A673 (cell line): ENCODE measurements around the gene AQP12A. TPM values are rescaled to one million over a fixed set of nuclear protein-coding genes. Genes with fewer than 3 reads are reported as not detected.
"Not testable (repeated sequence)": the region's sequence is repeated elsewhere in the genome, so short reads cannot be mapped to it uniquely, and the experiment has no call there.

ENCODE experiments used
- BruUV-seq: library from RNA; stranded (reverse); fragments of 400-500 nt; replicated peaks from 2 replicates; lab custom pipeline; 2021; lab: Mats Ljungman, UMichigan
- CTCF ChIA-PET: fragments of 300-600 bp; sonication (Branson Sonifier 250); formaldehyde crosslinking; loops from one replicate; lab custom pipeline; 2022; ENCODE audit warnings: antibody characterized with exemption; lab: Charles Lee
- POLR2A ChIA-PET: fragments of 300-600 bp; sonication (Branson Sonifier 250); formaldehyde crosslinking; loops from one replicate; lab custom pipeline; 2022; ENCODE audit warnings: antibody characterized with exemption; ENCODE audit not compliant: low non-redundant PET; lab: Charles Lee
- DNase-seq: peaks from one replicate; pipeline ENCODE4 v3.0.0-alpha.2; 2015; ENCODE audit warnings: low spot score
- H3K27ac ChIP-seq: fragments of 200-600 bp; sonication (generic); 2 replicates; pipeline ENCODE4 v1.5.1; 2016; ENCODE audit warnings: mixed run types, low read depth, mild to moderate bottlenecking, mixed read lengths, antibody characterized with exemption, low read length; ENCODE audit not compliant: poor library complexity, severe bottlenecking
- H3K27me3 ChIP-seq: fragments of 200-600 bp; sonication (generic); replicated peaks from 2 replicates; pipeline ENCODE4 v1.6.1; 2017; ENCODE audit warnings: mixed run types, low read depth, mild to moderate bottlenecking, mixed read lengths, antibody characterized with exemption, low read length; ENCODE audit not compliant: insufficient read depth, poor library complexity
- H3K36me3 ChIP-seq: fragments of 200-600 bp; sonication (generic); 2 replicates; pipeline ENCODE4 v1.6.1; 2016; ENCODE audit warnings: mixed run types, mild to moderate bottlenecking, mixed read lengths, antibody characterized with exemption, low read length; ENCODE audit not compliant: insufficient read depth, poor library complexity, severe bottlenecking
- H3K4me1 ChIP-seq: fragments of 200-600 bp; sonication (generic); 2 replicates; pipeline ENCODE4 v1.6.1; 2017; ENCODE audit warnings: mixed run types, mild to moderate bottlenecking, mixed read lengths, antibody characterized with exemption, low read length; ENCODE audit not compliant: insufficient read depth, poor library complexity, severe bottlenecking
- H3K4me3 ChIP-seq: fragments of 200-600 bp; sonication (generic); 2 replicates; pipeline ENCODE4 v1.5.1; 2016; ENCODE audit warnings: low read depth, mixed run types, mild to moderate bottlenecking, mixed read lengths, low read length; ENCODE audit not compliant: poor library complexity, severe bottlenecking
- H3K9me3 ChIP-seq: fragments of 200-600 bp; sonication (generic); 2 replicates; pipeline ENCODE4 v1.6.1; 2016; ENCODE audit warnings: mixed run types, low read depth, mild to moderate bottlenecking, mixed read lengths, antibody characterized with exemption, low read length; ENCODE audit not compliant: poor library complexity, severe bottlenecking
- intact Hi-C: fragments of 100-400 bp; cut with micrococcal nuclease; formaldehyde crosslinking; loops from one replicate; pipeline ENCODE4 v1.10.0; 2022; ENCODE audit not compliant: unreplicated experiment
- total RNA-seq: library from RNA; stranded (reverse); gene quantifications from 2 replicates; pipeline ENCODE4 v1.2.3, GENCODE V29; 2021

The AQP12A gene
- total RNA-seq, 1 experiment from 2014 or later, result not detected

DNA sequence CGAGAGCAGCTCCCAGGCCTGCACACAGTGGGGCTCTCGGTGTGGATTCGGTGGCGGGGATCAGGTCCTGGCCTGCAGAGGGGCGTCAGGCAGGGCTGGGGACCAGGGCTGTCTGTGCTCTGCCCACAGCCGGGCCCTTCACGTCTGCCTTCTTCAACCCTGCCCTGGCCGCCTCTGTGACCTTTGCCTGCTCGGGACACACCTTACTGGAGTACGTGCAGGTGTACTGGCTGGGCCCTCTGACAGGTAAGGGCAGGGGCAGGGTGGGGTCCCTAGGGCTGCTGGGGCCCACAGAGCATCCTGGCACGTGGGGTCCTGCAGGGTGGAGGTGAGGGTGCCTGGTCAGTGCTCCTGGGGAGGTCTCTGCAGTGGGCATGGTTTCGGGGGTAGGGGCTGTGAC is 2.6 kb downstream of the AQP12A start:
- BruUV-seq, POLR2A ChIA-PET, CTCF ChIA-PET, H3K36me3 ChIP-seq, H3K4me1 ChIP-seq, DNase-seq, intact Hi-C loops, H3K27ac ChIP-seq, H3K27me3 ChIP-seq, H3K9me3 ChIP-seq, H3K4me3 ChIP-seq: not testable (repeated sequence)

- H3K27ac ChIP-seq, H3K4me3 ChIP-seq, H3K4me1 ChIP-seq, H3K9me3 ChIP-seq, DNase-seq, CTCF ChIA-PET, intact Hi-C loops, POLR2A ChIA-PET, BruUV-seq, H3K27me3 ChIP-seq, H3K36me3 ChIP-seq: not testable (repeated sequence)
Measured at GRCh38 chr2:240695593-240695992, 3.9 kb downstream of the AQP12A start.

DNA sequence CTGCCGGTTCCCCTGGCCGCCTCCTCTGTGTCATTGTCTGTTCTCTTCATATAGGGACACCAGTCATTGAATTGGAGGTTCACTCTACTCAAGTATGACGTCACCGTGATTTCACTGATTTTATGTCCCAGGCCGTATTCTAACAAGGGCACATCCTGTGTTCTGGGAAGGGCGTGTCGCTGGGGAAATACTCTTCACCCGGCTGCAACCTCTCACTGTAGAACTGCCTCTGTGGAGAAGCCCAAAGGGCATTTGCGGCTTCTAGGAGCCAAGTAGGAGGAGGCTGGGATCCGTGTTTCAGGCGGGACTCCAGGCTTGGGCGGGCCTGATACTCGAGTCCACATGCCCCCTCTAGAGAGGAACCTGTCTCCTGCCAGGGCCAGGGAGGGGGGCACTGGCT is 4.8 kb downstream of the AQP12A start:
- BruUV-seq, H3K27me3 ChIP-seq, CTCF ChIA-PET, DNase-seq, H3K36me3 ChIP-seq, H3K27ac ChIP-seq, H3K4me1 ChIP-seq, H3K9me3 ChIP-seq, intact Hi-C loops, POLR2A ChIA-PET, H3K4me3 ChIP-seq: not testable (repeated sequence)

DNA sequence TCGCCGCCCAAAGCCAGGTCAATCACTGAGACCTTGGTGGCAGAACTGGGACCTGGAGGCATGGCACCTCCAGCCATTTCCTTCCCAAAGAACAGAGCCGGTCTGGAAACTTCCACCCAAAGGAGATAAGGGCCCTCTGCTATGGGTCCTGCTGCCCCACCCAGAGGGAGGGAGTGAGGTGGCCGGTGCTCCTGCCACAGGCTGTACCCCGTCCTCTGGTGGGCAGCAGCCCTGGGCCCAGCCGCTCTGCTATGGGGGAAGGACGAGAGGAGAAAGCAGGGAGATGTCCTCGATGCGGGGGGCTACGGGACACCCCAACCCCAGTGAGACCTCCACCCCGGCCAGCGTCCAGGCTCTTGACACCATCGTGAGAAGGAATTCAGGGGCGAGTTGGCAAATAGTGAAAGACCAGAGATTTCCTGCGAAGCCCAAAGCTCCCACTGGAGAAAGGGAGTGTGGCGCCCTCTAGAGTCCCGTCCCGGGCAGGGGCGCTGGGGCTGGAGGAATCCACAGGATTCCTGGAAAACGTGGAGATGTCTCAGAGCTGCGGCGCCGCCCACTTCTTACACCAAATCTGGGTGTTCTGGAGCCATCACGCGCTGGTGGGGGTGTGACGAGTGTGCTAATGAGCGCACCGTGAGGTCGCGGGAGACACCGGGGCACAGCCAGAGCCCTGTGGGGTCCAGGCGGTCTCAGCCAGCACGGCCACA is 7.3 kb downstream of the AQP12A start:
- H3K27me3 ChIP-seq, intact Hi-C loops, H3K36me3 ChIP-seq, H3K9me3 ChIP-seq, POLR2A ChIA-PET, H3K27ac ChIP-seq, H3K4me3 ChIP-seq, H3K4me1 ChIP-seq, DNase-seq, CTCF ChIA-PET, BruUV-seq: not testable (repeated sequence)

GRCh38 chr2:240699835-240700234 is 8.2 kb downstream of the AQP12A start:
- CTCF ChIA-PET, result interaction anchor here (0.9 kb wide), 1 partner anchor 186 kb away, joined by 3 read pairs; no protein-coding TSS in a partner anchor
- DNase-seq, H3K4me1 ChIP-seq, BruUV-seq, H3K27ac ChIP-seq, H3K4me3 ChIP-seq, POLR2A ChIA-PET, intact Hi-C loops, H3K9me3 ChIP-seq, H3K36me3 ChIP-seq, H3K27me3 ChIP-seq: not testable (repeated sequence)

GRCh38 chr2:240700616-240701015 is 8.9 kb downstream of the AQP12A start:
- H3K36me3 ChIP-seq, intact Hi-C loops, H3K27ac ChIP-seq, DNase-seq, BruUV-seq, H3K9me3 ChIP-seq, POLR2A ChIA-PET, H3K4me3 ChIP-seq, H3K27me3 ChIP-seq, H3K4me1 ChIP-seq: not testable (repeated sequence)
- CTCF ChIA-PET, result interaction anchor here (0.9 kb wide), 1 partner anchor 186 kb away, joined by 3 read pairs; no protein-coding TSS in a partner anchor
